GM21529 (cell line): ENCODE results near the gene ADCY5.

Experiments used
- ATAC-seq: cut with Tn5 transposase; IDR thresholded peaks from one replicate; pipeline ENCODE4 v1.9.1; 2021; ENCODE audit not compliant: unreplicated experiment

Gene ADCY5

DNA sequence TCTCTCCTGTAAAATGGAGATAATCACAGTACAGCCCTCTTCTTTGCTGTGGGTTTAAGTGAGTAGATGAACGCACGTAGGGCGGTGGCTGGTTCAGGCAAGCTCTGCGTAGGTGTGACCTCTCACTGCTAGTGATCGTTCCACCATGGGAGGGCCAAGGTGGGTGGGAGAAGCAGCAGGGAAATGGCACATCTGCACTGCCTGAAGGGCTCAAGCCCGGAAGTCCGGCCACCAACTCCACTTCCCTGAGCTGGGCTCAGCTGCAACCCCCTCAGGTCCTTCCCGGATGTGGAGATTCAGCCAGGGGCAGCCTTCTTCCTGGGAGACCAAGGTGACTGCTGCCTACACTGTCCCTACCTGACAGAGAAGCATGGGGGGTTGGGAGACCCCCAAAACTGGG is 102.9 kb downstream of the ADCY5 start:
- ATAC-seq: no peak

DNA sequence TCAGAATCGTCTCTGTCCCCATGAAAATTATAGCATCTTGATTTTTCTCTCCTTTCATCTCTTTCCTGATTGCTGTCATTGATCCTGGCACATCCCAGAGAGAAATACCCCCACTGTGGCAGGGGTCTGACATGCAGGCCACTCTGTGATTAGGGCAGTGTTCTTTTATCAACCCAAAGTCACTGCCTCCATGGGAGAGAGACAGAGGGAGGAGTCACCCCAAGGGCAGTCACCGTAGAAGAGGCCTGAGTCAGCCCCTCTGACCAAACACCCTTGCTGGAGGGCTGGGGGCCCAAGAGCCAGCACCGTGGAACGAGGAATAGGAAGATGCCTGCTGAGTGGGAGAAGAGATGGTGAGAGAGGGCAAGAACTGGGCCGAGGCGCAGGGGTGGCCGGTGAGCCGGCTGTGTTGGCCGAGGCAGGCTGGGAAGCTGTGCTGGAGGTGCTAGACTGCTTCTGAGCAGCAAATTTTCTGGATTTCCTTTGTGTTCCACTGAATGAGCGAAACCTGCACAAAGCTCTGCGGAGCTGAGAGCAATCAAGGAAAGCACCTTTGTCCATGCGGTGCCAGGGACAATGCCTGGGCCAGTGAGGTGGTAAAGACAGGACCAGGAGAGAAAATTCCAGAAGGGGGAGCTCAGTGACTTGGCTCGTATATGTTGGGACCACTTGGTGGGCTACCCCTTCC is 103.8 kb downstream of the ADCY5 start:
- no peak for ATAC-seq

DNA sequence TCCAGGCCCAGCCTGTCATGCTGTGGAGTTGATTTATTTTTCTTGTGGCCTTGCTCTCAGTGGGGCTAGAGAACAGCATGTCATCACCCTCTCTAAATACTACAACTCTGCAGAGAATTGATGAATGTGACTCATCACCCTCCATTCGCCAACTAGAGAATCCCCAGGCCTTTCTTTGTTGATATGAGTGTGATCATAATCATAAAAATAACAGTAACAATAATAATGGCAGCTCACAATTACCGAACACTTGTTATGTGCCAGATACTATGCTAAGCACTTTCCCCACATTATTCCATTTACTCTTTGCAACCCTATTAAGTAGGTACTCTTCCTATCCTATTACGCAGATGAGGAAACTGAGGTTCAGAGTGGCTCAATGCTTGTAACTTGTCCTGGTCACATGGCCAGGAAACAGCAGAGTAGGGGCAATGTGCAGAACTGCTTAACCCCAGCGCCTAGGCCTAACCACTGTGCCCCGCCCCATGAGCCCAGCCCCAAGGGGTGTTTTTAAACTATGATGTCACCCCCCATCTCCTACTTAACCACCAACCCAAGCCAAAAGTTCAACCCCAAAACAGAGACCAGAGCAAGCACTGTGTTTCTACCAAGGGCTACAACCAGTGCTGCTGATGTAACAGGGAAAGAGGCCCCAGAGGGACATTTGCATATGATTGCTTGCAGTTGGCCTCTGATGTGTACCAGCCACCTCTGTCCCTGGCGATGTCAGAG is 104.5 kb downstream of the ADCY5 start:
- ATAC-seq: no peak

GRCh38 chr3:123343296-123344174 is 105.4 kb downstream of the ADCY5 start:
- no peak for ATAC-seq

GRCh38 chr3:123342631-123343080 is 106.2 kb downstream of the ADCY5 start:
- no peak for ATAC-seq

DNA sequence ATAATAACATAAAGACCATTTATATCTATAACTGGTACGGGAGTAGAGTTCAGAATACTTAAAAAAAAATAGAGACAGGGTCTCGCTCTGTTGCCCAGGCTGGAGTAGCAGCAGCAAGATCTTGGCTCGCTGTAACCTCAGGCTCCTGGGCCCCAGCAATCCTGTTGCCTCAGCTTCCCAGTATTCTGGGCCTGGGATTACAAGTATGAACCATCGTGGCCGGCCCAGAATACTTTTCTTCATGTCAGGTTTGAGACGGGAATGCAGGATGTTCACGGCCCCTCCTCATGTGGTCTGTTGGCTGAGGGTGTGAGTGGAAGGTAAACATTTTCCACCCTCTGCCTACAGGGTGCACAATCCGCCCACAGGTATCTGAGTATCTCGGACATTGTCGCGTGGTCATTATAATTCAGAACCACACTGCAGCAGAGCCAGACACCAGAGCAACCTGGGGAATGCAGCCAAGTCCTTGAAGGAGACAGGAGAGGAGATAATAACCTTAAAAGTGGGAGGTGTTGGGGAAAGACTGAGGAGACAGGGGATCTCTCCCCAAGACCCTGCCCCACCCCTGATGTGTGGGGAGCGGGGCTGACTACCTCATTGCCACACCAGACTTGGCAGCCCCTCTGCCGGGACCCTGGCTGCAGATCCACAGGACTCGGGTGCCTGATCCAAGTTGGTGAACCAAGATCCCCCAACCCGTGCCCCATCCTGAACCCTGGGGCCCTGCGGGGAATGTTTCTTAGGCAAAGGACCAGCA is 106.8 kb downstream of the ADCY5 start:
- ATAC-seq: no peak

GRCh38 chr3:123340336-123340735 is 108.6 kb downstream of the ADCY5 start:
- ATAC-seq: no peak

DNA sequence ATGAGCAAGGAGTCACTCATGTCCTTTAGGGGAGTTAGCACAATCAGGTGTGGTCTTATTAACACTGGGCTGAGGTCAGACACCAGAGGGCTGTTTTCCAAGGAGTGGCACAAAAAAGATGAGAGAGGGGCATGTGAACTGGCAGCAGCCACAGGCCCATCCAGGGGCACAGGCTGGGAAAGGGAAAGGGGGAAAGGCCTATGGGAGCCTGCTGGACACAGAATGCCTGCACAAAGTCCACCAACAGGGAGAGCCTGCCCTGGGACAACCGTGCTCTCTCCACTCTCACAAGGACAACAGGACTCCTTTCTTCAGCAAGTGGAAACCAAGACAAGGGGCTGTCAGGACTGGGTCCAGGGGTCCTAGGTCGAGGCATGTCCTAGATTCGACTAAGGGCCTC is 109.6 kb downstream of the ADCY5 start:
- no peak for ATAC-seq

DNA sequence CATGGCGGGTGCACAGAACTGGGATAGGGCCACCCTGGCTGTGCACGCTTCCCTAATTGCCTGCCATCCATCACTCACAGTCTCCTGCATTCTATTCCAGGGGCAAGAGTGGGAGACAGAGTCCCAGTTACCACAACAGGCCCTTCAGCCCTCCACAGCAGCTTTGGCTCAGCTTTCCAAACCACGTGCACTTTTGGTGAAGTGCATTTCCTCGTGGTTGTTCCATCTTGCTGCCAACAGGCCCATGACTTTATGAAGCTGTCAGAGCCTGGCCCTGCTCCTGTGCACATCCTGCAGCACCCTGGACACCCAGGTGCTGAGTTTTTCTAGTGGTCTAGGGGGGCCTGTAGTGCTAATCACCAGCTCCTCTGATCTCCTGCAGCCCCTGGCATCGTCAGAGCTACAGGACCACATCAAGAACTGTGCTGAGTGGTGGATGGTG is 110.2 kb downstream of the ADCY5 start:
- no peak for ATAC-seq

- no peak for ATAC-seq
Observed at GRCh38 chr3:123337948-123338619, 110.8 kb downstream of the ADCY5 start.

GRCh38 chr3:123337226-123337625 is 111.7 kb downstream of the ADCY5 start:
- ATAC-seq: no peak

DNA sequence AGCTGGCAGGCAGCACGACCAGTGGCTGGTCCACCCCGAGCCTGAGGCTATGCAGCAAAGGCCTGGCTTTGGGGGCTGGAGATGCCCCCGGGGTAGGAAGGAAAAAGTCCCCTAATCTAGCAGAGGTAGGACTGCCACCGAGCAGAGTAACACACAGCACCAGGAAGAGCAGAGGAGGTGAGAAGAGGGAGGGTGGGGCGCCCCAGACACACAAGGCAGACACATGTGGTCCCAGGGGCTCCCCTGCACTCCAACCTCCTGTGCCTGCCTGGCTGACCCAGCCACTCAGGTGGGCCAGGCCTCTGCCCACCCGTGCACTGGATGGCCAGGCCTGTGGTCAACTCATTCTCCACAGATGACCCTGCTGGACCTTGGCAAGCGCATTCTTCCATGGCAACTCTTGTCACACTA is 112.4 kb downstream of the ADCY5 start:
- ATAC-seq: no peak

DNA sequence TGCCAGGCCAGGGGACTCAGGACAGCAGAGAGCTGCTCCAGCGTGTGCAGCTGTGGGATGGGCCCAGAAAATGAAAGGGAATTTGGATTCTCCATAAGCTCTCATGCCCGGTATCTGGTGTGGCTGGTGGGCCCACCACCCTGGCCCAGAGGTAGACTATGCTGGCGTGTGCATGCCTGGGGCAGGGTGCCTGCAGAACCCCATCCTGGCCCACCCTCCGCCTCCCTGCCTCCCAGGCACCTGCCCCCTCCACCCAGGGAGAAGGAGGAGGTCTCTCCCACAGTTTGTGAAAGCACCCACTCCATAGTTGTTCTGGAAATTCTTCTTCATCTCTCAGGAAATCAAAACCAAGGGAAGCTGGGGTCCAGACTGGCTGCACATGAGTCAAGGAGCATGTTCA is 112.9 kb downstream of the ADCY5 start:
- no peak for ATAC-seq

DNA sequence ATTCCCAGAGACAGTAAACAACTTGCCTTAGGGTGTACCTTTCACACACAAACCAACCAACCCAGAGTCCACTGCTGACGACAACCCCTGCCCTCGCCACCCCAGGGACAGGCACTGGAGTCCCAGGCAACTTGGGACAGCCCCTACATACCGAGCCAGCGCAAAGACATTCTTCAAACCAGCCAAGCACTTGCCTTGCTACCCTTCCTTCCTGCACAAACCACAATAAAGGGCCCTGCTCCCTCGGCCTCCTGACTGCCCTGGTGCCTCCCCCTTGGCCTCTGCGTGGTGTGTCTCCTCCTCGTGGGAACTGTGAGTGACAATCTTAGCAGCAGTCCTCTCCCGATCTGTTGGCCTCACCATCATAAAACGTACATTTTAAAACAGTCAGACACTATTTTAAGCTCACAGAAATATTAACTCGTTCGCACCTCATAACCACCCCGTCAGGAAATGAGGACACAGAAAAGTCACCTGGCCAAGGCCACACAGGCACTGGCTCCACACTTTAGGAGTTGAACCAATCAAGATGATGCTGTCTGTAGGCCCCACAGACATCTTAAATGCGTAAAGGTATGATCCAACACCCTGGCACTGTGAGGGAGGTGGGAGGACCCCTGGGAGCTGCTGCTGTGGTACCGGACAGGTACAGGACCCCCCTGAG is 113.8 kb downstream of the ADCY5 start:
- ATAC-seq: no peak

DNA sequence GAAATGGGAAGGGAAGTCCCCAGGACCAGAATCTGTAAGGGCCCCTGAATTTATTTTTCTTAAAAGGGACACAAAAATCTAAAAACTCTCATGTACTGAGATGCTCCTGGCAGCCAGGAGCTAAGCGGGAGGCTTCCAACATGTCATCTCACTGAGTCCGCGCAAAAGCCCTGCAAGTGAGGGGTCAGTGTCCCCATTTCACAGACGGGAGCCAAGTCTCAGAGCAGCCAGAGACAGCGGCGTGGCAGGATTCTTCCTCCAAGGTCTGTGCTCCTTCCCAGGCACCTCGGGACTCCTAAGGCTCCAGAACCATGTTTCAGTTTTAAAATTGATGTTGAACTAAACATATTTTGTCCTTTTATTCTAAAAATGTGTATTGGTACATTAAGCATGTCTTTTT is 114.8 kb downstream of the ADCY5 start:
- ATAC-seq: no peak

- no peak for ATAC-seq
Observed at GRCh38 chr3:123333401-123333800, 115.5 kb downstream of the ADCY5 start.

- no peak for ATAC-seq
Observed at GRCh38 chr3:123332124-123332641, 116.7 kb downstream of the ADCY5 start.

GRCh38 chr3:123331651-123332050 is 117.2 kb downstream of the ADCY5 start:
- no peak for ATAC-seq

DNA sequence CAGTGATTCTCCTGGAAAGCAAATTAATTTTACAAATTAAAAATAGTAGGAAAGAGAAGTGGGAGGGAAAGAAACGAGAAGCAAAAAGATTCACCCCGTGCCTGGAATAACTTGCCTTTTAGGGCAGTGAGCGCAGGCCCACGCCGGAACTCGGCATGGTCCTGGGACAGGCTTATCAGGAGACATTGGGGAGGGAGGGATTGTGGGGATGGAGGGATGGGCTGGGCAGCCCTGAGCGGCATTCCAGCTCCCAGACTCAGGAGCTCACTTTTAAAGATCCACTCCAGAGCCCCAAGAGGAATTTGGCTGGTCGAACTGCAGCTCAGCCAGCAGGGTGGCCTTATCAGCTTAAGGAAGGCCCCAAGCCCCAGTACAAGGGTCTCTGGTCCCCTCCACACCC is 117.9 kb downstream of the ADCY5 start:
- ATAC-seq: no peak
